SH-SY5Y (cell line): ENCODE measurements around the gene SLC12A7.

Experiments used
- GATA2 ChIP-seq: IDR thresholded peaks from 2 replicates; pipeline ENCODE4 v1.6.1; 2011; ENCODE audit warnings: mild to moderate bottlenecking, low read depth, low read length
- GATA3 ChIP-seq: IDR thresholded peaks from 2 replicates; pipeline ENCODE4 v1.6.1; 2011; ENCODE audit warnings: low read depth, mild to moderate bottlenecking, low read length, moderate library complexity

Gene SLC12A7

DNA sequence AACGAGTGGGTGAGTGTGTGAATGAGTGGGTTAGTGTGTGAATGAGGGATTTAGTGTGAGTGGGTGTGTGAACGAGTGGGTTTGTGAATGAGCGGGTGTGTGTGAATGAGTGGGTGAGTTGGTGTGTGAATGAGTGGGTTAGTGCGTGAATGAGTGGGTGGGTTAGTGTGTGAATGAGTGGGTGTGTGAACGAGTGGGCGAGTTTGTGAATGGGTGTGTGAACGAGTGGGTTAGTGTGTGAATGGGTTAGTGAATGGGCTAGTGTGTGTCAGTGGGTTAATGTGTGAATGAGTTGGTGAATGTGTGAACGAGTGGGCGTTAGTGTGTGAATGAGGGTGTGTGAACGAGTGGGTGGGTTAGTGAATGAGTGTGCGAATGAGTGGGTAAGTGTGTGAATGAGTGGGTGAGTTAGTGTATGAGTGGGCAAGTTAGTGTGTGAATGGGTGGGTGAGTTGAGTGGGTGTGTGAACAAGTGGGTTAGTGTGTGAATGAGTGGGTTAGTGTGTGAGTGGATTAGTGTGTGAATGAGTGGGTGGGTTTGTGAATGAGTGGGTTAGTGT, 63.6 kb downstream of the SLC12A7 start:
- TF ChIP-seq GATA2 = no peak

DNA sequence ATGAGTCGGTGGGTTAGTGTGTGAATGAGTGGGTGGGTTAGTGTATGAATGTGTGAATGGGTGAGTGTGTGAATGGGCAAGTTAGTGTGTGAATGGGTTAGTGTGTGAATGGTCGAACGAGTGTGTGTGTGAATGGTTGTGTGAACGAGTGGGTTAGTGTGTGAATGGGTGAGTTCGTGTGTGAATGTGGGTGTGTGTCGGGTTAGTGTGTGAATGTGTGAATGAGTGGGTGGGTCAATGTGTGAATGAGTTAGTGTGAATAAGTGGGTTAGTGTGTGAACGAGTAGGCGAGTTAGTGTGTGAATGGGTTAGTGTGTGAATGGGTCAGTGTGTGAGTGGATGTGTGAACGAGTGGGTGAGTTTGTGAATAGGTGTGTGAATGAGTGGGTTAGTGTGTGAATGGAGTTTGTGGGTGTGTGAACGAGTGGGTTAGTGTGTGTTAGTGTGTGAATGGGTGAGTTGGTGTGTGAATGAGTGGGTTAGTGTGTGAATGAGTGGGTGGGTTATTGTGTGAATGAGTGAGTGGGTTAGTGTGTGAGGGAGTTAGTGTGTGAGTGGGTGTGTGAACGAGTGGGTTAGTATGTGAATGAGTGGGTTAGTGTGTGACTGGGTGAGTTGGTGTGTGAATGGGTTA, 64.4 kb downstream of the SLC12A7 start:
- no peak for TF ChIP-seq GATA3
- no peak for TF ChIP-seq GATA2

DNA sequence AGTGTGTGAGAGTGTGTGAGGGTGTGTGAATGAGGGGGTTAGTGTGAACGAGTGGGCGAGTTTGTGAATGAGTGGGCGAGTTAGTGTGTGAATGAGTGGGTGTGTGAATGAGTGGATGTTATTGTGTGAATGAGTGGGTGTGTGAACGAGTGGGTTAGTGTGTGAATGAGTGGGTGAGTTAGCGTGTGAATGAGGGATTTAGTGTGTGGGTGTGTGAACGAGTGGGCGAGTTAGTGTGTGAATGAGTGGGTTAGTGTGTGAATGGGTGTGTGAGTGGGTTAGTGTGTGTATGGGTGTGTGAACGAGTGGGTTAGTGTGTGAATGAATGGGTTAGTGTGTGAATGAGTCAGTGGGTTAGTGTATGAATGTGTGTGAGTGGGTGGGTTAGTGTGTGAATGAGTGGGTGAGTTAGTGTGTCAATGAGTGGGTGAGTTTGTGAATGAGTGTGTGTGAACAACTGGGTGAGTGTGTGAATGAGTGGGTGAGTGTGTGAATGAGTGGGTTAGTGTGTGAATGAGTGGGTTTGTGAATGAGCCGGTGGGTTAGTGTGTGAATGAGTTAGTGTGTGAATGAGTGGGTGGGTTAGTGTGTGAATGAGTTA, 65.8 kb downstream of the SLC12A7 start:
- no peak for TF ChIP-seq GATA3
- no peak for TF ChIP-seq GATA2

DNA sequence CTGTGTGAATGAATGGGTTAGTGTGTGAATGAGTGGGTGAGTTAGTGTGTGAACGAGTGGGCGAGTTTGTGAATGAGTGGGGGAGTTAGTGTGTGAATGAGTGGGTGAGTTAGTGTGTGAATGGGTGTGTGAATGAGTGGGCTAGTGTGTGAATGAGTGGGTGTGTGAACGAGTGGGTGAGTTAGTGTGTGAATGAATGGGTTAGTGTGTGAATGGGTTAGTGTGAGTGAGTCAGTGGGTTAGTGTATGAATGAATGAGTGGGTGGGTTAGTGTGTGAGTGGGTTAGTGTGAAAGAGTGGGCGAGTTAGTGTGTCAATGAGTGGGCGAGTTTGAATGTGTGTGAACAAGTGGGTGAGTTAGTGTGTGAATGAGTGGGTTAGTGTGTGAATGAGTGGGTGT, 67.7 kb downstream of the SLC12A7 start:
- TF ChIP-seq GATA2 = no peak
- no peak for TF ChIP-seq GATA3

DNA sequence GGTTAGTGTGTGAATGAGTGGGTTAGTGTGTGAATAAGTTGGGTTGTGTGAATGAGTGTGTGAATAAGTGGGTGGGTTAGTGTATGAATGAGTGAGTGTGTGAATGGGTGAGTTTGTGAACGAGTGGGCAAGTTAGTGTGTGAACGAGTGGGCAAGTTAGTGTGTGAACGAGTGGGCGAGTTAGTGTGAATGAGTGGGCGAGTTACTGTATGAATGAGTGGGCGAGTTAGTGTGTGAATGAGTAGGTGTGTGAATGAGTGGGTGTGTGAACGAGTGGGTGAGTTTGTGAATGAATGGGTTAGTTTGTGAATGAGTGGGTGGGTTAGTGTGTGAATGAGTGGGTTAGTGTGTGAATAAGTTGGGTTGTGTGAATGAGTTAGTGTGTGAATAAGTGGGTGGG, 68.5 kb downstream of the SLC12A7 start:
- no peak for TF ChIP-seq GATA2
- no peak for TF ChIP-seq GATA3

DNA sequence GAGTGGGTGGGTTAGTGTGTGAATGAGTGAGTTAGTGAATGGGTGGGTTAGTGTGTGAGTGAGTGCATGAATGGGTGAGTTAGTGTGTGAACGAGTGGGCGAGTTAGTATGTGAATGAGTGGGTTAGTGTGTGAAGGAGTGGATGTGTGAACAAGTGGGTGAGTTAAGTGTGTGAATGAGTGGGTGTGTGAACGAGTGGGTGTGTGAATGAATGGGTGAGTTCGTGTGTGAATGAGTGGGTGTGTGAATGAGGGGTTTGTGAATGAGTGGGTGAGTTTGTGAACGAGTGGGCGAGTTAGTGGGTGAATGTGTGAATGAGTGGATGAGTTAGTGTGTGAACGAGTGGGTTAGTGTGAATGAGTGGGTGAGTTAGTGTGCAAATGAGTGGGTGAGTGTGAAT, 69.2 kb downstream of the SLC12A7 start:
- TF ChIP-seq GATA3 (no peak), GATA2 (no peak)

DNA sequence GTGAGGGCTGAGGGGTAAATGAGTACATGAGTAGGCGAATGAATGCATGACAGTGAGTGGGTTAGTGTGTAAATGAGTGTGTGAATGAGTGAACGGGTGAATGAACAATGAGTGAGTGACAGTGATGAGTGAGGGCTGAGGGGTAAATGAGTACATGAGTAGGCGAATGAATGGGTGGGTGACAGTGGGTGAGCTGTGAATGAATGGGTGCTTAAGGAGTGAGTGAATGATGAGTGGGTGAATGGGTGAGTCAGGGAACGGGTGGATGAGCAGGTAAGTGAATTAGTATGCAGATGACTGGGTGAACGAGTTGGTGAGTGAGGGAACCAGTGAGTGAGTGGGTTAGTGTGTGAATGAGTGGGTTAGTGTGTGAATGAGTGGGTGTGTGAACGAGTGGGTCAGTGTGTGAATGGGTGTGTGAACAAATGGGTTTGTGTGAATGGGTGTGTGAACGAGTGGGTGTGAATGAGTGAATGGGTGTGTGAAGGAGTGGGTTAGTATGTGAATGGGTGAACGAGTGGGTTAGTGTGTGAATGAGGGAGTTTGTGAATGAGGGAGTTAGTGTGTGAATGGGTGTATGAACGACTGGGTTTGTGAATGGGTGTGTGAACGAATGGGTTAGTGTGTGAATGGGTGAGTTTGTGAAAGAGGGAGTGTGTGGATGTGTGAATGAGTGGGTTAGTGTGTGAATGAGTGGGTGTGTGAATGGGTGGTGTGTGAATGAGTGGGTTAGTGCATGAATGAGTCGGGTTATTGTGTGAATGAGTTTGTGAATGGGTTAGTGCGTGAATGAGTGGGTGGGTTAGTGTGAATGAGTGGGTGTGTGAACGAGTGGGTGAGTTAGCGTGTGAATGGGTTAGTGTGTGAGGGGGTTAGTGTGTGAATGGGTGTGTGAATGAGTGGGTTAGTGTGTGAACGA, 70.4 kb downstream of the SLC12A7 start:
- TF ChIP-seq GATA2 (no peak), GATA3 (no peak)

DNA sequence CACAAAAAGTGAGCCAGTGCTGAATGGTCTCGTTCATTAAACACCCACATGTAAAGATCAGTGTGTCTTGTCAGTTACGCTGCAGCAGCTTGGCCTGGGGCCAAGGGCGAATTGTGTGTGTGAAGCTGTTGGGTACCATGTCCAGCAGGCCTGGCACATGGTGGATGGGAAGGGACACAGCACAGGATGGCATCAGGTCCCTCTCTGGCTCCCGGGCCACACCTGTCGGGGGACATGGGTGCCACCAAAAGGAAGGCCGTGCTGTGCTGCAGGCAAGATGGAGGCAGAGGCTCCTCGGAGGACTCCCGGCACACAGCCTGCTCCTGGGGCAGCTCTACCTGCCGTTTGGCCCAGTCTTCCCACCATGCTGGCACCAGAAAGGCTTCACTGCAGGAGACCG, 71.3 kb downstream of the SLC12A7 start:
- no peak for TF ChIP-seq GATA3
- TF ChIP-seq GATA2 = no peak

DNA sequence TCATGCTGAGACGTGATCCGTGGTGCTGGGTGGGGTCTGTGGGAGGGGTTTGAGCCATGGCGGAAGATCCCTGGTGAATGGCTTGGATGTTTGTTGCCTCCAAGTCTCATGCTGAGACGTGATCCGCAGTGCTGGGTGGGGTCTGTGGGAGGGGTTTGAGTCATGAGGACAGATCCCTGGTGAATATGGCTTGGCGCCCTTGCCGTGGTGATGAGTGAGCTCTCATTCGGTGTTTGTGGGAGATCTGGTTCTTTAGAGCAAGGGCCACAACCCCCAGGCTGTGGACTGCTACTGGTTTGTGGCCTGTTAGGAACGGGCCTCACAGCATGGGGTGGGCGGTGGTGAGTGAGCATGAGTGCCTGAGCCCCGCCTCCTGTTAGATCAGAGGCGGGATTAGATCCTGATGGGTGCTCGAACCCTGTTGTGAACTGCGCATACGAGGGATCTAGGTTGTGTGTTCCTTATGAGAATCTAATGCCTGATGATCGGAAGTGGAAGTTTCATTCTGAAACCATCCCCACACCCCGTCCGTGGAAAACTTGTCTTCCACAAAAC, 72.1 kb downstream of the SLC12A7 start:
- TF ChIP-seq GATA2 = no peak
- TF ChIP-seq GATA3 = no peak

DNA sequence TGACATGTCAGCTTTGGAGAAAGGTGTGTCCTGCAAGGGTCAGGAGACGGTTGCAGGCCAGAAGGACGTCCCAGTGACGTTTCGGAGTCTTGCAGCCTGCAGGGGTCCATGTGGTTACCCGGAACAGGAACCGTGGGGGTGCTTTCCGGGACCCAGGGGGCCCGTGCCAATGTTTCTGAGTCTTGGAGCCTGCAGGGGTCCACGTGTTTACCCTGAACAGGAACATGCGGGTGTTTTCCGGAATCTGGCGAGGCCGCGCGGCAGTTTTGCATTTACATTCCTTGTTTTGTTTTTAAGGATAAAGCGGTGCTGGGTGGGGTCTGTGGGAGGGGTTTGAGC, 72.7 kb downstream of the SLC12A7 start:
- no peak for TF ChIP-seq GATA2
- no peak for TF ChIP-seq GATA3

DNA sequence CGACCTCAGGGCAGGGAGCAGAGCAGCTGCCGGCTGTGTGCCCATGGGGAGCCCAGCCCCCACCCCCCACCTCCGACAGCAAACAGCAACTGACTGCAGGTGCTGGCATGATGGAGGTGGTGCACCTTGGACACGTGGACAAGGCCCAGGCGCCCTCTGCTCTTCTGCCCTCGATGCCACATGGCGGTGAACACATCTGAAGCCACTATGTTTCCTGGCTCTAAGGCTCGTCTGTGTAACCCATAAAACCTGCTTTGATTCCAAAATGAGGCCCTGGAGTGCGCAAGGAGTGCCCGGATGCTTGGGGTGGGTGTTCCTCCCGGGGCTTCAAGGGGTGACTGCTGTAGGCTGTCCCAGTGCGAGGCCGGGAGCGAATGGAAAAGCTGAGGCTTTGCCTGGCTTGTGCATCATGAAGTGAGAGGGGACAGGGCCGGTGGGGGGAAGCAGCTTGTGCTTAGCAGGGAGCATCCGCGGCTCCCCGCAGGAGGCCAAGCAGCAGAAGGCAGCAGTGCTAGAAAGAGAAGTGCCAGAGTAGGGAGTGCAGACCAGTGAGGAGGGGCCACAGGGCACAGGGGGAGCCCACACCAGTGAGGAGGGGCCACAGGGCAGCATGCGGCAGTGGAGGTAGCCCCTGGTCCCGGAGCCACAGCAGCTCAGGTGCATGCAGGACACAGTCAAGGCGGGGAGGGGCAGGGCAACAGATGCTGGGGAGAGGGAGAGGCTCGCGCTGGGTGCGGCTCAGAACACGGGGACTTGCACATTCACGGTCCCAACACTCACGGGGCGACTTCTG, 73.2 kb downstream of the SLC12A7 start:
- TF ChIP-seq GATA3 = no peak
- no peak for TF ChIP-seq GATA2

DNA sequence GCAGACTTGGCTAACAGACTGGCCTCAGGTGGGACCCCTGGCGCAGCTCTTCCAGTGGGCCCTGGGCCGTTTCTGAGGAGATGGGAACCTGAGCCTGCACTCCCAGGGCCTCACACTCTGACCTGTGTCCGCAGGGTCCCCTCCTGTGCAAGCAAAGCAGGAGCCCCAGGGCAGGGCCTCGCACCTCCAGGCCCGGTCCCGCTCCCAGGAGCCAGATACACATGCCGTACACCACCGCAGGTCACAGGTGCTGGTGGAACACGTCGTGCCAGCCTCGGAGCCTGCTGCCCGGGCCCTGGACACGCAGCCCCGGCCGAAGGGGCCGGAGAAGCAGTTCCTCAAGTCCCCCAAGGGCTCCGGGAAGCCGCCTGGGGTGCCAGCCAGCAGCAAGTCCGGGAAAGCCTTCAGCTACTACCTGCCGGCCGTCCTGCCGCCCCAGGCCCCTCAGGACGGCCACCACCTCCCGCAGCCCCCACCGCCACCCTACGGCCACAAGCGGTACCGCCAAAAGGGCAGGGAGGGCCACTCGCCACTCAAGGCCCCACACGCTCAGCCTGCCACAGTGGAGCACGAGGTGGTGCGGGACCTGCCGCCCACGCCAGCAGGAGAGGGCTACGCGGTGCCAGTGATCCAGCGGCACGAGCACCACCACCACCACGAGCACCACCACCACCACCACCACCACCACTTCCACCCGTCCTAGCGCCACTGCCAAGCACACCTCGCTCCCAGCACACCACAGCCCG, 74.0 kb downstream of the SLC12A7 start:
- TF ChIP-seq GATA3 (no peak), GATA2 (no peak)

DNA sequence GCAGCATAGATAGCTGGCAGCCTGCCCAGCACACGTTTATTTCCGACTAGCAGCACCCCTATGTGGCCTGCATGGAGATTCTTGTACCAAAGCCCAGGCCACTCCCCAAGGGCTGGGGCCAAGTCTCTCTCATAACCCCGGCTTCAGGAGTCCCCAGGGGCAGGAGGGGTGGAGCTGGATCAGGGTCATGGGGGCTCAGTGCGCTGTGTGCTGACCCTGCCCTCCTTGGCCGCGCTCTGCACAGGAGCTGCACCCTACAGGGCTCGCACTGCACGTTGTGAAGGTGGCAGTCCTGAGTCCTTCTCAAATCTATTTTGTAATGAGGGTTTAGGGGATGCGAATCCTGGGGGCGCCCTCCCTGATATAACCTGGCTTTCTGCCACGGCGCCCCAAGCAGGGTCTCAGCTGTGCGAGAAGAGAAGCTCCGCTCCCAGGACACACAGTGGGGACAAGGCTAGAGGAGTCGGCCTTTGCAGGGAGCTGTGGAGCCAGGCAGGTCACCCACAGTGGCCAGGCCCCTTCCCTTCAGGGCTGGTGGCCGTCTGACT, 74.7 kb downstream of the SLC12A7 start:
- TF ChIP-seq GATA2 = no peak
- no peak for TF ChIP-seq GATA3
